HCT116 (cell line): ENCODE data around the gene MS4A5. TPM values are rescaled to one million over a fixed set of nuclear protein-coding genes. Genes with fewer than 3 reads are reported as not detected.

Experiments
- ATAC-seq: fragments of 200-7000 bp; cut with Tn5 transposase; 2 replicates; pipeline ENCODE4 v1.9.1; 2020; ENCODE audit warnings: mild to moderate bottlenecking, moderate library complexity
- BruUV-seq: library from RNA; stranded (reverse); fragments of 400-500 nt; replicated peaks from 2 replicates; lab custom pipeline; 2021; lab: Mats Ljungman, UMichigan
- CTCF ChIA-PET: fragments of 300-600 bp; sonication (Branson Sonifier 250); formaldehyde crosslinking; loops from one replicate; lab custom pipeline; 2021; ENCODE audit warnings: antibody characterized with exemption; lab: Charles Lee
- POLR2A ChIA-PET: fragments of 300-600, 350-600 bp; sonication (Branson Sonifier 250); formaldehyde crosslinking; loops from one replicate; lab custom pipeline; 2021; ENCODE audit warnings: antibody characterized with exemption; lab: Charles Lee
- RAD21 ChIA-PET, 2 experiments: fragments of 300-600 bp; sonication (Branson Sonifier 250); formaldehyde crosslinking; loops; one replicate each; lab custom pipeline; 2023; ENCODE audit warnings: low total read pairs in 2 of 2; ENCODE audit not compliant: uncharacterized antibody in 2 of 2, unreplicated experiment in 2 of 2, low non-redundant PET in 1 of 2; lab: Charles Lee
- DNase-seq: peaks from one replicate; pipeline ENCODE4 v3.0.0-alpha.2; 2010; ENCODE audit warnings: low read depth, low spot score
- H2AFZ ChIP-seq: fragments of 200-600 bp; shearing (Covaris generic), sonication (generic); 2 replicates; pipeline ENCODE4 v1.6.1; 2017; ENCODE audit warnings: low read depth, mixed run types, mixed read lengths, antibody characterized with exemption, low read length; ENCODE audit not compliant: poor library complexity, severe bottlenecking
- H3K27ac ChIP-seq: 2 replicates; pipeline ENCODE4 v1.5.1; 2012; ENCODE audit warnings: low read depth, low read length
- H3K27me3 ChIP-seq: fragments of 200-600 bp; sonication (generic); 2 replicates; pipeline ENCODE4 v1.6.1; 2016; ENCODE audit warnings: mixed run types, low read length, mixed read lengths; ENCODE audit not compliant: insufficient read depth
- H3K36me3 ChIP-seq, 2 experiments: fragments of 200-500 bp in 1 of 2; fragments of 200-600 bp in 1 of 2; sonication (Bioruptor generic) in 1 of 2; sonication (generic) in 1 of 2; 2 replicates each; pipeline versions ENCODE4 v1.5.1 to v1.6.1; 2014 to 2016; ENCODE audit warnings: low read length in 2 of 2, inconsistent platforms in 1 of 2, mixed read lengths in 1 of 2, mixed run types in 1 of 2; ENCODE audit not compliant: insufficient read depth in 2 of 2, control insufficient read depth in 1 of 2
- H3K4me1 ChIP-seq, 2 experiments: fragments of 200-600 bp in 1 of 2; sonication (generic) in 1 of 2; 2 replicates each; pipeline versions ENCODE4 v1.5.1 to v1.6.1; 2012 to 2017; ENCODE audit warnings: low read length in 2 of 2, inconsistent platforms in 1 of 2, mild to moderate bottlenecking in 1 of 2, mixed read lengths in 1 of 2, mixed run types in 1 of 2, moderate library complexity in 1 of 2; ENCODE audit not compliant: insufficient read depth in 2 of 2, control insufficient read depth in 1 of 2
- H3K4me2 ChIP-seq: fragments of 200-600 bp; sonication (generic); 2 replicates; pipeline ENCODE4 v1.6.1; 2017; ENCODE audit warnings: mixed run types, low read length, mixed read lengths
- H3K4me3 ChIP-seq, 2 experiments: fragments of 200-600 bp in 1 of 2; sonication (generic) in 1 of 2; replicated peaks in 1 of 2; 2 replicates each; pipeline ENCODE4 v1.5.1; 2011 to 2016; ENCODE audit warnings: low read length in 2 of 2, control low read depth in 1 of 2, low read depth in 1 of 2, mild to moderate bottlenecking in 1 of 2, mixed read lengths in 1 of 2, mixed run types in 1 of 2
- H3K79me2 ChIP-seq: fragments of 200-600 bp; sonication (generic); 2 replicates; pipeline ENCODE4 v1.6.1; 2017; ENCODE audit warnings: mild to moderate bottlenecking, mixed run types, low read length, moderate library complexity, mixed read lengths; ENCODE audit not compliant: insufficient read depth
- H3K9ac ChIP-seq: fragments of 200-600 bp; sonication (generic); 2 replicates; pipeline ENCODE4 v1.6.1; 2016; ENCODE audit warnings: low read length, mixed read lengths
- H3K9me2 ChIP-seq: fragments of 200-600 bp; sonication (generic), shearing (Covaris generic); 2 replicates; pipeline ENCODE4 v1.6.1; 2017; ENCODE audit warnings: mixed run types, mild to moderate bottlenecking, moderate library complexity; ENCODE audit not compliant: insufficient read depth
- H3K9me3 ChIP-seq, 2 experiments: fragments of 200-500 bp in 1 of 2; fragments of 200-600 bp in 1 of 2; sonication (Bioruptor generic) in 1 of 2; sonication (generic) in 1 of 2; 2 replicates each; pipeline ENCODE4 v1.6.1; 2014 to 2017; ENCODE audit warnings: low read length in 2 of 2, mixed read lengths in 2 of 2, inconsistent platforms in 1 of 2, low read depth in 1 of 2, mild to moderate bottlenecking in 1 of 2, mixed run types in 1 of 2, moderate library complexity in 1 of 2; ENCODE audit not compliant: control insufficient read depth in 1 of 2, insufficient read depth in 1 of 2
- H4K20me1 ChIP-seq: fragments of 200-600 bp; sonication (generic), shearing (Covaris generic); 2 replicates; pipeline ENCODE4 v1.6.1; 2017; ENCODE audit warnings: mixed run types, mild to moderate bottlenecking, moderate library complexity; ENCODE audit not compliant: insufficient read depth
- CBX3 ChIP-seq: IDR thresholded peaks from 2 replicates; pipeline ENCODE4 v1.6.1; 2012; ENCODE audit warnings: low read depth
- EGR1 ChIP-seq: IDR thresholded peaks from 2 replicates; pipeline ENCODE4 v1.6.1; 2012; ENCODE audit warnings: low read depth
- ELF1 ChIP-seq: IDR thresholded peaks from 2 replicates; pipeline ENCODE4 v1.6.1; 2012; ENCODE audit warnings: low read depth, borderline replicate concordance
- EZH2 ChIP-seq: fragments of 200-600 bp; sonication (generic); IDR thresholded peaks from 2 replicates; pipeline ENCODE4 v1.6.1; 2017; ENCODE audit warnings: antibody characterized with exemption, mixed run types
- EZH2phosphoT487 ChIP-seq: fragments of 200-600 bp; IDR thresholded peaks from 2 replicates; pipeline ENCODE4 v1.6.1; 2018; ENCODE audit warnings: antibody characterized with exemption, borderline replicate concordance
- FOSL1 ChIP-seq: IDR thresholded peaks from 2 replicates; pipeline ENCODE4 v1.6.1; 2012; ENCODE audit warnings: low read depth
- POLR2A ChIP-seq: IDR thresholded peaks from 2 replicates; pipeline ENCODE4 v1.7.0; 2011; ENCODE audit warnings: borderline replicate concordance; ENCODE audit not compliant: insufficient read depth, insufficient read length; ENCODE audit errors: extremely low read depth
- POLR2AphosphoS5 ChIP-seq: IDR thresholded peaks from 2 replicates; pipeline ENCODE4 v1.6.1; 2011; ENCODE audit warnings: mild to moderate bottlenecking, low read depth, low read length, moderate library complexity
- RAD21 ChIP-seq: IDR thresholded peaks from 2 replicates; pipeline ENCODE4 v1.6.1; 2012; ENCODE audit warnings: low read depth, mild to moderate bottlenecking
- SP1 ChIP-seq: IDR thresholded peaks from 2 replicates; pipeline ENCODE4 v1.6.1; 2012; ENCODE audit warnings: low read depth
- SRF ChIP-seq: IDR thresholded peaks from 2 replicates; pipeline ENCODE4 v1.6.1; 2012; ENCODE audit warnings: low read depth
- TCF7L2 ChIP-seq: IDR thresholded peaks from 2 replicates; pipeline ENCODE4 v1.7.0; 2011; ENCODE audit warnings: borderline replicate concordance, inconsistent platforms; ENCODE audit not compliant: insufficient read depth, insufficient read length; ENCODE audit errors: extremely low read depth
- YY1 ChIP-seq: IDR thresholded peaks from 2 replicates; pipeline ENCODE4 v1.6.1; 2011; ENCODE audit warnings: low read length, low read depth, moderate library complexity, mild to moderate bottlenecking; ENCODE audit not compliant: insufficient replicate concordance; ENCODE audit errors: extremely low read depth
- ZFX ChIP-seq: fragments of 450-650 bp; IDR thresholded peaks from 2 replicates; pipeline ENCODE4 v1.6.1; 2017
- intact Hi-C: fragments of 100-400 bp; cut with micrococcal nuclease; formaldehyde crosslinking; loops from 2 replicates; pipeline ENCODE4 v1.10.0; 2022
- total RNA-seq: library from RNA; stranded (reverse); gene quantifications from one replicate; pipeline ENCODE4 v1.2.1, GENCODE V29; 2021; ENCODE audit not compliant: unreplicated experiment
- TF ChIP-seq, protein P1 (sequence below): IDR thresholded peaks from 2 replicates; pipeline ENCODE4 v1.6.1; 2012
- TF ChIP-seq, protein P2 (sequence below): IDR thresholded peaks from 2 replicates; pipeline ENCODE4 v1.6.1; 2011; ENCODE audit warnings: mild to moderate bottlenecking, low read length, moderate library complexity; ENCODE audit not compliant: insufficient replicate concordance; ENCODE audit errors: extremely low read depth
- TF ChIP-seq, protein P3 (sequence below), 3 experiments: fragments of 200-600 bp in 1 of 3; sonication (generic) in 1 of 3; IDR thresholded peaks in 2 of 3; conservative IDR thresholded peaks in 1 of 3; 2 replicates each; pipeline ENCODE4 v1.5.1; 2012 to 2017; ENCODE audit warnings: low read depth in 2 of 3, low read length in 2 of 3, antibody characterized with exemption in 1 of 3, borderline replicate concordance in 1 of 3, control low read depth in 1 of 3, mild to moderate bottlenecking in 1 of 3, mixed read lengths in 1 of 3, mixed run types in 1 of 3, moderate library complexity in 1 of 3; ENCODE audit not compliant: insufficient read depth in 1 of 3

MS4A5 gene
- total RNA-seq, 1 experiment from 2014 or later: not detected

DNA sequence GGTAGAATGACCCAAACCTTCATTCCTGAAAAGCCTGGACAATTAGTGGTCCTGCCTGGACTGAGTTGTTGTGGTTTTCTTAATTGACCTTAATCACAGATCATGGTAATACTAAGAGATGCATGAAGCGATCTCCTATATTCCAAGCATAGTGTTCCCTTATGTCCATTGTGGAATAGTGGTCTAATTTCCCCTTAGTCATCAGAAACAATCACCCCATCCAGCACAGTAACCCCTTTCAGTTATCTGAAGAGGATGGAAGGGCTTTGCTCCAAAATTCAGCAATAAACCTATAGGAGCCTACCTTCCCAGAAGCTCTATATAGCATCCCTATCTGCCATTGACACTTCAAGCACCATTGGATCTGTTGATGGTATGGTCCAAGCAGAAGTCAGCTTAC, 6.8 kb upstream of the MS4A5 start:
- Histone ChIP-seq H3K9me2 (no peaks in the 10 kb centered on the region), H3K4me1 (no peaks in the 10 kb centered on the region), H3K36me3 (no peaks in the 10 kb centered on the region), H3K4me2 (no peak overlapping the region), H3K9ac (no peak overlapping the region), H3K4me3 (no peak overlapping the region), H4K20me1 (no peaks in the 10 kb centered on the region), H3K79me2 (no peaks in the 10 kb centered on the region), H3K27me3 (no peaks in the 10 kb centered on the region), H2AFZ (no peak overlapping the region), H3K9me3 (no peaks in the 10 kb centered on the region), H3K27ac (no peak overlapping the region)
- CTCF ChIA-PET: no interaction called here
- no peak for TF ChIP-seq EGR1
- no peak for TF ChIP-seq POLR2A
- TF ChIP-seq, protein P1, sequence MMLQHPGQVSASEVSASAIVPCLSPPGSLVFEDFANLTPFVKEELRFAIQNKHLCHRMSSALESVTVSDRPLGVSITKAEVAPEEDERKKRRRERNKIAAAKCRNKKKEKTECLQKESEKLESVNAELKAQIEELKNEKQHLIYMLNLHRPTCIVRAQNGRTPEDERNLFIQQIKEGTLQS: no peak
- TF ChIP-seq CBX3: no peak
- no peak for TF ChIP-seq YY1
- TF ChIP-seq ZFX: no peak
- TF ChIP-seq POLR2AphosphoS5: no peak
- no peak for TF ChIP-seq SP1
- TF ChIP-seq RAD21: no peak
- TF ChIP-seq EZH2: no peak
- TF ChIP-seq FOSL1: no peak
- TF ChIP-seq SRF: no peak
- TF ChIP-seq TCF7L2: no peak
- TF ChIP-seq EZH2phosphoT487: no peak
- TF ChIP-seq, protein P2, sequence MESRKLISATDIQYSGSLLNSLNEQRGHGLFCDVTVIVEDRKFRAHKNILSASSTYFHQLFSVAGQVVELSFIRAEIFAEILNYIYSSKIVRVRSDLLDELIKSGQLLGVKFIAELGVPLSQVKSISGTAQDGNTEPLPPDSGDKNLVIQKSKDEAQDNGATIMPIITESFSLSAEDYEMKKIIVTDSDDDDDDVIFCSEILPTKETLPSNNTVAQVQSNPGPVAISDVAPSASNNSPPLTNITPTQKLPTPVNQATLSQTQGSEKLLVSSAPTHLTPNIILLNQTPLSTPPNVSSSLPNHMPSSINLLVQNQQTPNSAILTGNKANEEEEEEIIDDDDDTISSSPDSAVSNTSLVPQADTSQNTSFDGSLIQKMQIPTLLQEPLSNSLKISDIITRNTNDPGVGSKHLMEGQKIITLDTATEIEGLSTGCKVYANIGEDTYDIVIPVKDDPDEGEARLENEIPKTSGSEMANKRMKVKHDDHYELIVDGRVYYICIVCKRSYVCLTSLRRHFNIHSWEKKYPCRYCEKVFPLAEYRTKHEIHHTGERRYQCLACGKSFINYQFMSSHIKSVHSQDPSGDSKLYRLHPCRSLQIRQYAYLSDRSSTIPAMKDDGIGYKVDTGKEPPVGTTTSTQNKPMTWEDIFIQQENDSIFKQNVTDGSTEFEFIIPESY: no peak
- TF ChIP-seq ELF1: no peak
- TF ChIP-seq, protein P3, sequence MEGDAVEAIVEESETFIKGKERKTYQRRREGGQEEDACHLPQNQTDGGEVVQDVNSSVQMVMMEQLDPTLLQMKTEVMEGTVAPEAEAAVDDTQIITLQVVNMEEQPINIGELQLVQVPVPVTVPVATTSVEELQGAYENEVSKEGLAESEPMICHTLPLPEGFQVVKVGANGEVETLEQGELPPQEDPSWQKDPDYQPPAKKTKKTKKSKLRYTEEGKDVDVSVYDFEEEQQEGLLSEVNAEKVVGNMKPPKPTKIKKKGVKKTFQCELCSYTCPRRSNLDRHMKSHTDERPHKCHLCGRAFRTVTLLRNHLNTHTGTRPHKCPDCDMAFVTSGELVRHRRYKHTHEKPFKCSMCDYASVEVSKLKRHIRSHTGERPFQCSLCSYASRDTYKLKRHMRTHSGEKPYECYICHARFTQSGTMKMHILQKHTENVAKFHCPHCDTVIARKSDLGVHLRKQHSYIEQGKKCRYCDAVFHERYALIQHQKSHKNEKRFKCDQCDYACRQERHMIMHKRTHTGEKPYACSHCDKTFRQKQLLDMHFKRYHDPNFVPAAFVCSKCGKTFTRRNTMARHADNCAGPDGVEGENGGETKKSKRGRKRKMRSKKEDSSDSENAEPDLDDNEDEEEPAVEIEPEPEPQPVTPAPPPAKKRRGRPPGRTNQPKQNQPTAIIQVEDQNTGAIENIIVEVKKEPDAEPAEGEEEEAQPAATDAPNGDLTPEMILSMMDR (IDR thresholded peaks at IDR 0.05 in 2 of 3, conservative IDR thresholded peaks at IDR 0.05 in 1 of 3; ENCODE audit: borderline replicate concordance in 1 of 3, insufficient read depth in 1 of 3, low read depth in 2 of 3, low read length in 2 of 3): no peak
- POLR2A ChIA-PET: no interaction called here
- RAD21 ChIA-PET: no interaction called here
- BruUV-seq: no TSS peak
- intact Hi-C loops: no loop called here
- ATAC-seq: no peak
- no peak for DNase-seq
